Stimulated activated CD4-positive, alpha-beta T cell treated with anti-CD3 and anti-CD28 coated beads, Interleukin-15, amount 100 ng/mL, for 48 hours (primary cell): ENCODE results near the gene EOLA2.
"Not testable (repeated sequence)": the region's sequence is repeated elsewhere in the genome, so short reads cannot be mapped to it uniquely, and the experiment has no call there.

Experiments
- DNase-seq, 2 donors: peaks; one replicate each; pipeline ENCODE4 v3.0.0-alpha.2; 2020; ENCODE audit warnings: low read depth in 2 of 2

EOLA2 gene

DNA sequence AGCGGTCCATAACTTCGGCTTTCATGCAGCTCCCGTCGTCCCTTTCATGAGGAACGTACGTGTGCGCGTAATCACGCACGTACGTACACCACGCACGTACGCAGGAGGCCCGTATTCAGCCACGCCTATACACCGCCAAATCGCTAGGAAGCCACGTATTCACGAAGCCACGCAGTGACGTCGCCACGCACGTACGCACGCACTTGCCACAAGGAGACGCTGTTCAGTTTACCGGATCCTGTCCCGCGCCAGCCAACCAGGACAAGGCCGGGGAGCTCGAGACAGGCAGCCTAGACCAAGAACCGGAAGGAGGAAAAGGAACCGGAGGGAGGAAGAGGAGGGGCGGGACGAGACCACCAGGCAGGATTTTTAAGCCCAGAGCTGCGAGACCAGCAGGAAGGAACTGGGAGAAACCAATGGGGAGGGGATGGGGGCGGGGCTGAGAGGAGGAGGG lies at the start of gene EOLA2:
TSS of gene EOLA2 (minus strand) at position 65 of the 454 bp plus-strand sequence. CDS start 4,617 bp downstream, outside the sequence.
- DNase-seq, result peak; percentile 86 to 90

DNA sequence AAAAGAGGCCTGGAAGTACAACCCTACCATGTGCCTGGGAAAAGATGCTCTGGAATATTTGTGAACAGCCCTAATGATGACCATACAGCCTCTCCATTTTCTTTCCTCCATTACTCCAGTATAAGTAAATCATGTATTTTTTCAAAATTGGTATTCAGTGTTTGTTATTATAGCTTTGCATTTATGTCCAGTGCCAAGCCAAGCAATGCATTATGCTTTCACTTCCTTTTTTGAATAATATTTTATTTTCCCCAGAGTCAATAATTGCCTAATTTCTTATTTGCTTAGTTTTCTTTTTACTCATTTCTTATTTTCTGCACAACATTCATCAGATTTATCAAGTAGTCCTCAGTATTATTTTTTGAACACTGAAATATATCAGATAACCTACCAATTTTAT lies 49.3 kb upstream of the EOLA2 start:
- DNase-seq, result no peak

DNA sequence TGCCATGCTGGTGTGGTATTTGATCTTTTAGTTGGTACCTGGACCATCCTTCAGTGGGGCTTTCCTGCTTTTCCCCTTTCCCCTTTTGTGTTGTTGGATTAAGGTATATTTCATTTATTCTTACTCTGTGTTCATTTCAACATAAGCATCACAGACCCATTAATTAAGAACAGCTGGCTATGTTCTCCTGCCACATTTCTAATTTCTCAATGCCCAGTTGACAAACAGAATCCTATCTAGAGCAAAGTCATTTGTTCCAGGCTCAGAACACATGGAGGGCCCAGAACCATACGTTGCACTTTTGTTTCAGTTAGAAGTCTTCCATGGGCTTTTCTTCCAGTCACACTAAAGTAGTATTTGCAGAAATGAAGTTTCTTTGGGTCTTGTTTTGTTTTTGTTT lies 46.1 kb upstream of the EOLA2 start:
- DNase-seq, result no peak

DNA sequence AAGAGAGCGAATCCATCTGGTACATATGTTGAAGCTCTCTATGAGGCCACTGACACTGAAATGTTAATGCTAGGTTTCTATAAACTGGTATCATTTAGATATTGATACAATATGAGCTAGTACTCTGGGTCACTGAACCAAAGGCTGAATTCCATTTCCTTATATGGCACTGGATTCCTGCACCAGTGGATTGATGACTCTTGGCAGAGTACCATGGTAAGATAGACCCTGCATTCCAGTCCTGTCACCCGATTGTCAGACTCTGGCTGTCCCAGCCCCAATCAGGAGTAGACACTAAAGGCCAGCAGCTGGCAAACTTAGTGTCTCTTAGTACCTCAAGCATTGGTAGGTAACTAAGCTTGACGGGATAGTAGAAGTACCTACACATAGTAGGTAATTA lies 44.0 kb upstream of the EOLA2 start:
- DNase-seq, result no peak

DNA sequence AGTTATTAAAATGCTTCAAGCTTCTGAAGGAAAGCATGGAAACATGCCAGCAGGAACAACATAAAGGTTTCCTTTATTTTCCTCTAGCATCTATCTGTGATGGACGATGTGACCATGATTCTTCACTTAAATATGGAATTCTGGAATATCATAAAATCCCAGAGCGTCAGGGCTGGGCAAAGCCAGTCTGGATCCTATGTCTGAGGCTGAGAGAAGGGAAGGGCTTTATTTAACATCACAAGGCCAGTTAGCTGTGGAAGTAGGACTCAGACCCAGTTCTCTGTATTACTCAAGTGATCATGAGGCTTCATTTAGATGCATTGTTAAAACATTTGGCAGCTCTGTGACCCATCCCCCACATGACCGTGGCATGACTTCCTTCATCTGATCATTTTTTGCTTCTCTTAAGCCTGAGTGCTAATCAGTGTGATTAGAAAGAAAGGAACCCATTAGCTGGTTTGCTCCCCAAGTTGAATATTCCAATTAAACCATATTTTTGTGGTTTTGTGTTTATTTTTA lies 40.9 kb upstream of the EOLA2 start:
- no peak for DNase-seq

DNA sequence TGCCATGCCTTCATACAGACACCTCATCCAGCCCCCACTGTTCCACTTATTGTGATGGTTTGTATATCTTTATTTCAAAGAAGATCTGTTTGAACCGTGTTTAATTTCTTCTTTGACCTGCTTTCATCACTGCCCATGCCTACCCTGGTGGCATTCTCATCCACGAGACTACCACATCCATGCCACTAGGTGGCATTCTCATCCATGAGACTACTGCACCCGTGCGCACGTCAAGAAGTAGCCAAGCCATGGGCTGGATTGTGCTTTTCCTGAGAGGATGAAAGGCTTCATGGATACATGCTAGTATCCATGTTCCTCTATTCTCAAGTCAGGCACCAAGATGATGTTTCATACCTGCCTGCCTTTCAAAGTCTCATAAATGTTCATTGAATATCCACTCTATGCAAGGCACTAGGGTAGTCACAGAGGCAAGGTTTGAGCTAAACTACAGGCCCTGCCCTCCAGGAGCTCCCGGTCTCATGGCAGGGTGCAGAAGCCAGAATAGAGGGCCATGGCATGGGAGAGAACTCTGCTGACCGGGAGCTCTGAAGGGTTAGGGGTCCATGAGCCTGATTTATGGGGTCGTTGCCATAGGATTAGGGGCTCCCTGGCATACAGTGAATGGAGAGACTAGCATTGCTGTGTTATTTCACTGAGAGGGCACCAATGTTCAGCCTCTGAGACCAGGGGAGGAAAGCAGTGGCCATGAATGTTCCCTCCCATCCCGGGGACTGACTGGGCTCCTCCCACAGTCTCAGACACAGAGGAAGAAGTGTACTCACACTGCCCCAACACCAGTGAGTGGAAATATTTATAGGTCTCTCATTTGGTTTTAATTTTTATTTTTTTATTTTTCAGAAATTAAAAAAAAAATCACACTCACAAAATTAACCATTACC lies 24.8 kb upstream of the EOLA2 start:
- no peak for DNase-seq

DNA sequence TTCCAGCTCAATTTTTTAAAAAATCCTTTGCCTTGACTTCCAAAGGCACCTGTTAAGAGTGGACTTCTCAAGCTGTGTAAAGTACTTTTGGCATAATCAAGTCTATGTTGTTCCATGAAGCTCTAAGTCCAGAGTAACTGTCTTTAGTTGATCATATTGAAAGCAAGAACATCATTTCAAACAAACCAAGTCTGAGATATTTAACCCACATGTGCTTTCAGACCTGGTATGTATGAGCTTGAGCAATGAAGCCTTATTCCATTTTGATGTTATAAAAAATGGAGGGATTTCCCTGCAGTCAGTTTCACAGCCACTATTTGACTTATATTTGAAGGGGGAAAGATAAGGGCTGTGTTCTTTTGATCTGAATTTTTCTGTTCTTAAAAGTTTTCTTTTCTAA lies 23.7 kb upstream of the EOLA2 start:
- DNase-seq, result no peak

DNA sequence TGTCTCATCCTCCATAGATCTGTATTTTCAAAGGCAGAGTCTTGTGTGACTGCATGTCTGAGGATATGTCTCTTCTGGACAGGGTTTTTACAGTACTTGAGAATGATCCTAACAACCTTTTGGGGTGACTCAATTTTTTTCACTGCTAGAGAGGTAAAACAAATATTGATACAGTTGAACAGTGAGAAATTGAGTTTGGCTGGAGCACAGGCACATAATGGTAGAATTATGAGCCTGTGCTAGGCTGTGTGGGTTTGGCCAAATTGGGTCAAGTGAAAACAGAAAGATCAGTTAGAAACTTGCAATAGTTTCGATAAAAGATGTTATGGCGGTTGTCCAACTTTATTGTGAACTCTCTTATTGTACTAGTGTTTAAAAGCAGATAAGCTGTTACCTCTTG lies 23.3 kb upstream of the EOLA2 start:
- no peak for DNase-seq

DNA sequence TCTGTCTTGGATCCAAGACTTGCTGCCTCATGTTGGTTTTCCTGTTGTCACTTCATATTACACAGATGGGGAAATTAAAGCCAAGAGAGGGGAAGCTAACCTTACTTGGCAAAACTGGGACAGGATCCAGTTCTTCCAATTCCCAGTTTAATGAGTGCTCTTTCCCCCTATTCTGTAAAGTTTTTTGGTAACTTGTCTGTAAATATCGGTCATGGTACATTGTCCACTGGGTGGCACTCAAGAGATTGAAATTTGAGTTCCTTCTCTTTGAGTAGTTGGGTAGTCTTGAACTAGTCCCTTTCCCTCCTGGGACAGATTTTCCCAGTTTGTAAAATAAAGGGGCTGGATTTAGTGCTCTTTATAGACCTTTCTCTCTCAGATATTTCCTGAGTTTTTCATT lies 12.4 kb upstream of the EOLA2 start:
- DNase-seq, result no peak

DNA sequence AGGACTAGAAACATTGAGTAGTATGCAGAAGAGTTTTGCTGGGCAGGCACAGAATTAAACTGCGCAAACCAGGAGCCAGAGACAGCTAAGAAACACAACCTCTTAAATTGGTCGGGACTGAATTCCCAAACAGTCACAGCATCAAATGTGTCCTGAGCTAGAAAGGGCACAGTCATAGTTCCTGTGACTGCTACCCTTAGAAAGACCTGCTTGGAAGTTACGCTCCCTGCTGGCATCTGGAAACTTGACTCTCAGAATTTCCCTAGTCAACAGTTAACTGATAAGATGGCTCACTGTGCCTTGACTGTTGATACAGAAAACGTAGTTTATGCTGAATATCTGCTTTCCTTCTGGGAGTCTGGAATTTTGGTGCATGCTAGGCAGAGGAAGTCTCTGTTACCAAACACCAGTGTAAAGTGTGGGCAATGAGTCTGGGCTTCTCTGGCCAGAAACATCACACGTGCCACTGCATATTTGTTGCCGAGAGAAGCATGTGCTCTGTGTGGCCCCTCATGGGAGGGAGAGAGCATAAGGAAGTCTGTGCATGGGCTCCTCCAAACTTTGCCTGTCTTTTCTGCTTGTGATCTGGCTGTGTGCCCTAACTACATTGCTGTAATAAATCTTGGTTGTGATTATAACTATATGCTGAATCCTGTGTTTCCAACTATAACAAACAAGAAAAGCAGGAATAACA lies 11.6 kb upstream of the EOLA2 start:
- DNase-seq, result no peak

DNA sequence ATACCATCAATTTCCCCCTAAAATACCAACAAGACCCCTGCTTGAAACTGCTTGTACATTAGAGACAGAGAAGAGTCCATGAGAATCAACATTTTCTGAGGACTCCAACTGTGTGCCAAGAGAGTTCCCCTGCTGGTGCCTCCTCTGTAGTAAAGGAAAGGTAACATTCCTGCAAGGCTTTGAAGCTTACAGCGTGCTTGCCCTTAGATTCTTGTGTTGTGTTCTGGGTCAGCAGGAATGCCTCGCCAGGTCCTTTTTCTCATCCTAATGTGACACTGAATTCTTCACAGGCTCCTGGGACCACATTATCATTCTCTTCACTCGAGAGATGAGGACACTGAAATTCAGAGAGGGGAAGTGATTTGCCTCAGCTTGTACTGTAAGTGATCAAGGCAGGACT lies 9.7 kb upstream of the EOLA2 start:
- DNase-seq, result no peak

DNA sequence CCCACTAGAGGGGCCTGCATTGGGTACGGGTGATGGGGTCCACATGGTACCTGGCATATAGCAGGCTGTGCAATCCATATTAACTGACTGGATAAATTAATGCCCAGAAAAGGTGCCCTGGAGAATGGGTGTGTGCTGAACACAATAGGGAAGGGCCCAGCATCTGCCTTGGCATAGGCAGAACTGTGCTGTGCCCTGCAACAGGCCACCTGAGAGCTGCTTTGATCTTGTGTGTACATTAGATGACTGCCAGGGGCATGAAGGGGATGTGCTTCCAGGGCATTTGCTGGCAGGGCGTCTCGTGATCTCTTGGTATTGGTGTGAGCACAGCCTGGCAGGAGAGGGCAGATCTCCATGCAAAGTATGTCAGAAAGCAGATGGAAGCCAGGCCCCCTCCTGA lies 8.6 kb upstream of the EOLA2 start:
- DNase-seq, result not testable (repeated sequence)

DNA sequence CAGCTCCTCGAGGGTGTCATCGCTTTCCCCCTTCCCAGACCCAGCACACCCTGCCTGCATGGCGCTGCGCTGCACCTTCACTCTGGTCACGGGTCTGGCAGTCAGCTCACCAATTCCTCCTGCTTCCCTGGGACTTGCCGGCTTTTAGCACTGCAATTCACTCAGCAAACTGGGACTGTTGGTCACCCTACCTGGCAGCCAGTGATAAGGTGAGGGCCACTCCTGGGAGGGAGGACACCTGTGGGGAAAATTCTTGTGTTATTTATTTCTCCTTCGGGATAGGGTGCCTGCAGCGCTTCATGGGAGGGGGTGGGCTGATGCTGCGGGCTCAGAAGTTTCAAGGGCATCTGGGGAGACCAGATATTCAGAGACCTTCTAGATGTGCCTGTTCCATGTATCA lies 7.5 kb upstream of the EOLA2 start:
- not testable (repeated sequence) for DNase-seq

DNA sequence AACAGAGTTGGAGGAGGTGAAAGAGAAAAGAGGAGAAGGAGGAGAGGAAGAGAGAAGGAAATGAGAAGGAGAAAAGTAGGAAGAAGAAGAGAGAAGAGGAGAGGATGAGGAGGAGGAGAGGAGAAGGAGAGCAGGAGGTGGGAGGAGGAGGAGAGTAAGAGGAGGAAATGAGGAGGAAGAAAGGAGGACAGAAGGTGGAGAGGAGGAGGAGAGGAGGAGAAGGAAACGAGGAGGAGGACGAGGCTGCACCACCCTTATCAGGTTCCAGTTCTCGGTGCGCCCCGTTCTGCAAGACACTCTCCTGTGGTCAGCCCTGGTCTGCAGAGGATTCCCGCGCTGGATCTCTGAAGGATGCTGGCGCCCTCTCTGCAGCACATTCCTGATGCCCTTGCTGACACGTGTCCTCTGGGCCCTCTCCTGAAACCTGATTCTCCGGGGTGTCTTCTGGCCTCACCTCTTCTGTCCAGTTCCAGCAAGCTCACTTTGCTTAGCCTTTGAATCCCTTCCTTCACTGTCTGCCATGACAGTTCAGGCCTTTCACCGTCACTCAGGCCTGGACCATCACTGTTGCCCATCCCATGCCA lies 6.9 kb upstream of the EOLA2 start:
- not testable (repeated sequence) for DNase-seq

DNA sequence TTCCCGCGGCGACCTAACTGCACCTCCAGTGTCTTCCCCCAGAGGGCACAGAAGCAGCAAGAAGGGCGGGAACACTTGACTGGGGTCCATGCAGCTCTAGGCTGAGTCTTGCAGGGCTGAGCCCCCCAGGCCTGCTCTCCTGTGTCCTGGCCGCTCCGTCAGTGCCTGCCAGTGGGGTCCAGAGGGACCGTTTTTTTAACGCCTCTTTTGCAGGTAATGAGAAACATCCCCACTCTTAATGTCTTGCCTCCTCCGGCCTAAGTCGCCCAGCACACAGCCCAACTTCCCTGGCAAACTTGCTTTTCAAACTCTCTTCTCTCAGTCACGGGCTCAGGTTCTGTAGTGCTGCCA lies 2.4 kb upstream of the EOLA2 start:
- DNase-seq, result not testable (repeated sequence)

DNA sequence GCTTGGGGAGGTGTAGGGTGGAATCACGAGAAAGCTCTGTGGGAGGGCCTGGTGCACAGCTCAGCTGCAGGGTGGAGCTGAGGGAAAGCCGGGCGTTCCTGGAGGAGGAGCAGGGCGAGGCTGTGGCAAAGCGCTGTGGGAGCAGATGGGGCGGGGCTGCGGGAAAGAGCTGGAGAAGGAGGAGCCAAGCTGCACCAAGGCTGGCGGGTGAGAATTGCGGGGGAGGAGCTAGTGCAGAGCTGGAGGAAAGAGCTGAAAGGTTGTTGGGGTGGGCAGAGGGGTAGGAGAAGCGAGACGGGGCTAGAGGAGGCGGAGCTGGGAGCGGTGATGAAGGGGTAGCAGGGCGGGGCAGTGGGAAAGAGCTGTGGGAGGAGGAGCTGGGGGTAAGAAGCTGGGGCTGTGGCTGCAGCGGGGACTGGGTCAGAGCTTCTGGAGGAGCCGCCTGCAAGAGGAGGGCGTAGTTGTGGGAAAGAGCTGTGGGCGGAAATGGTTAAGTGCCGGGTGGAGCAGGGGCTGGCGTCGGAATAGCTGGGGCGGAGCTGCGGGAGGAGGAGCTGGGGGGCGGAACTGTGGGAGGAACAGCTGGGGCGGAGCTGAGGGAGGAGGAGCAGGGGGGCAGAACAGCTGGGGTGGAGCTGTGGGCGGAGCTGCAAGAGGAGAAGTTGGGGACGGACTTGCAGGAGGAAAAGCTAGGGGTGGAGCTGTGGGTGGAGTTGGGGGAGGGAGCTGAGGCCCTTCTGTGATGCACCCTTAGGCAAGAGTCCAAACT lies 1.8 kb upstream of the EOLA2 start:
- peak; percentile 87 for DNase-seq

DNA sequence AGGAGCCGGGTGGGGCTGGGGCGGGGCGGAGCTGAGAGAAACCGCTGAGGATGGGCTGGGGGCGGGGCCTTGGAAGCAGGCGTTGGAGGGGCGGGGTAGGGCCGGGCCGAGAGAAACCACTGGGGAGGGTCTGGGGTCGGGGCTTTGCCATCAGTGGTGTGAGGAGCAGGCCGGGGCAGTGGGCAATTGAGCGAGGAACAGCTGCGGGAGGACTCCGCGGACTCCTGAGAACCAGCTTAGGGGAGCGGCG lies 1.3 kb upstream of the EOLA2 start:
- DNase-seq, result no peak

DNA sequence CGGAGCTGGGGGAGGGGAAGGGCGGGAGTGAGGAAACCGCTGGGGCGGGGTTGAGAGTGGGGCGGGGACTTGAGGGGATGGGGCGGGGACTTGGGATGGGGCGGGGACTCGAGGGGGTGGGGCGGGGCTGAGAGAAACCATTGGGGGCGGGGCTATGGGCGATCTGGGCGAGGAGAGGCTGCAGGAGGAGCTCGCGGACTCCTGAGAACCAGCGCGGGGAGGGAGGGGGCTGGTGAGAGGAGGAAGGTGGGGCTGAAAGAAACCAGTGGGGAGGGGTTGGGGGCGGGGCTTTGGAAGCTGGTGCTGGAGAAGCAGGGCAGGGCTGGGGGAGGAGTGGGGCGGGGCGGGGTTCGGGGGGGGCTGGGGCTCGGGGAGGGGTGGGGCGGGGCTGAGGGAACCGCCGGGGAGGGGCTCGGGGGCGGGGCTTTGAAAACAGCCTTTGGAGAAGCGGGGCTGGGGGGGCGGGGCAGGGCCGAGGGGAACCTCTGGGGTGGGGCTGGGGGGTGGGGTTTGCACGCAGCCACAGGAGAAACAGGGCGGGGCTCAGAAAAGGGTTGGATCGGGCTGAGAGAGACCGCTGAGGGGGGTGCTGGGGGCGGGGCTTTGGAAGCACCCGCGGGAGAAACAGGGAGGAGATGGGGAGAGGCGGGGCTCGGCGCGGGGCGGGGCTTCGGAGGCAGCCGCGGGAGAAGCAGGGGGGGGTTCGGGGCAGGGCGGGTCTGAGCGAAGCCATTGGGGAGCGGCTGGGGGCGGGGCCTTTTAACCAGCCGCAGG lies 777 bp upstream of the EOLA2 start:
- peak; percentile 84 to 86 for DNase-seq

DNA sequence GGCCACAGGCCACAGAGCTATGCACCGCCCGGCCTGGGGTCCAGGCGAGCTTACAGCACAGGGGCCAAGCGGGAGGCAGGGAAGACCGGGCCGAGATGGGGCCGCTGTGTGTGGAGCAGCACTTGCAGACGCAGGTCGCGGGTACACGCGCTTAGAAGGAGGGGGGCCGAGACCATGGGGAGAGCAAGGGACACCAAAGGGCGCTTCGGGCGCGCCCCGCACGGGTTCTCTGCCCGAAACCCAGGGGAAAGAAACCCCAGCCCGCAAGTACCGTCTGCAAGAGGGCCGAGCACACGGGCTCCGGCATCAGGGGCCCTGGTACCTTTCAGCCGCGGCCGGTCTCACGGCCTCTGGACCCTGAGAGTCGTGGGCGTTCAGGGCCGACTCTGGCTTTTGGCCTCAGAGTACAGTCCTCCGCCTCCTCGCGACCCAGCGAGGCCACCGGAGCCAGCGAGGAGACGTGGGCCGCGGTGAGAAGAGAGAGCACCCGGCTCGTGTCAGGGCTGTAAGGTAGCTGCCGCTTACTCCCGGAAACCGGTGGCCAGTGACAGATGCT lies 342 bp downstream of the EOLA2 start:
- DNase-seq, result no peak

DNA sequence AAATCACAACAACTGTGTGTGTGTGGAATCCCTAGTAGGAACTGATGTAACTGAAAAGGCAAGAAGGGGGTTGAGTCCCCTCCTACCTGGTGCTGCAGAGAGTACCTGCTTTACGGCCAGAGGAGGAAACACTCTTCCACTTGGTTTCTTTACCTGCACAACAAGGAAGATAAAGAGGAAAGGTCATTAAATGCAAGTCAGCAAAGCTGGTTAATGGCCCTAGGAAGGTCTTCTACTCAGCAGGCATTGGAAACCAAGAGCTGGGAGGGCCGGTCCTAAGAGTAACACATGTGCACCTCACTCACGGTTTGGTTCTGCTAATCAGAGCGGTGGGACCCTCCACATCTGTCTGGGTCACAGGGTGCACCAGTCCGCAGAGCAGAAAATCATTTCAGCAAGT lies 963 bp downstream of the EOLA2 start:
- not testable (repeated sequence) for DNase-seq

DNA sequence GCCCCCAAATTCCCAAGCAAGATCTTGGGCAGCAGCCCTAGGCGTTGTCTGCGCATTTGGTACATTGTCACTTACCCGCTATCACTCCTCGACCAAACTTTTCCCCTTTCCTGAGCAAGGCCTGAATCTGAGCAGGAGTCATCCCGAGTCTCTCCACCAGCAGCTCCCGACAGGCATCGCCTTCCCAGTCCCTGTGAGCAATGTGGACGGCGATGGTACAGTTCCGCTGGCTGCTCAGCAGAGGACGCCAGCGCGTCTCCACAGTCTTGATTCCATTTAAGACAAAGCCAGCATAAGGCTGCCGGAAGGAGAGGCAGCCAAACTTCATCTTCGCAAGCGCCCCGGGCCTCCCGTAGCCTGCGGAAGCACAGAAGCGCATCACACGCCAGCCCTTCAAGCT lies 4.7 kb downstream of the EOLA2 start:
- DNase-seq, result not testable (repeated sequence)
